Loucy (cell line): ENCODE data around the gene DLGAP1.

Source experiments
- H2AFZ ChIP-seq: fragments of 200-600 bp; sonication (generic); 2 replicates; pipeline ENCODE4 v1.6.0; 2016; ENCODE audit warnings: antibody characterized with exemption, mild to moderate bottlenecking, low read length, moderate library complexity
- H3F3A ChIP-seq: fragments of 200-600 bp; 2 replicates; pipeline ENCODE4 v1.6.0; 2016; ENCODE audit warnings: antibody characterized with exemption, low read depth, mild to moderate bottlenecking
- H3K27me3 ChIP-seq: fragments of 200-600 bp; sonication (generic); 2 replicates; pipeline ENCODE4 v1.6.1; 2014; ENCODE audit warnings: low read length, mild to moderate bottlenecking; ENCODE audit not compliant: insufficient read depth, poor library complexity, severe bottlenecking
- H3K36me3 ChIP-seq: fragments of 200-600 bp; sonication (generic); 2 replicates; pipeline ENCODE4 v1.6.1; 2016; ENCODE audit warnings: low read length; ENCODE audit not compliant: insufficient read depth
- H3K4me1 ChIP-seq: fragments of 200-600 bp; sonication (generic); 2 replicates; pipeline ENCODE4 v1.5.1; 2014; ENCODE audit warnings: low read length, mild to moderate bottlenecking; ENCODE audit not compliant: insufficient read depth, poor library complexity, severe bottlenecking
- H3K4me2 ChIP-seq: fragments of 200-600 bp; sonication (generic); 2 replicates; pipeline ENCODE4 v1.6.0; 2014; ENCODE audit warnings: antibody characterized with exemption, low read length, low read depth, mild to moderate bottlenecking; ENCODE audit not compliant: poor library complexity, severe bottlenecking
- H3K4me3 ChIP-seq: fragments of 200-600 bp; sonication (generic); 2 replicates; pipeline ENCODE4 v1.5.1; 2014; ENCODE audit warnings: low read length, mild to moderate bottlenecking, mixed read lengths; ENCODE audit not compliant: poor library complexity, severe bottlenecking
- H3K79me2 ChIP-seq: fragments of 200-600 bp; sonication (generic); 2 replicates; pipeline ENCODE4 v1.6.1; 2014; ENCODE audit warnings: low read length; ENCODE audit not compliant: insufficient read depth
- H3K9ac ChIP-seq: fragments of 200-600 bp; sonication (generic); 2 replicates; pipeline ENCODE4 v1.6.0; 2014; ENCODE audit warnings: mild to moderate bottlenecking, low read depth, low read length, moderate library complexity; ENCODE audit not compliant: poor library complexity, severe bottlenecking
- H3K9me2 ChIP-seq: fragments of 200-600 bp; sonication (generic); replicated peaks from 2 replicates; pipeline ENCODE4 v1.6.1; 2016; ENCODE audit warnings: low read depth, low read length, mixed read lengths
- H3K9me3 ChIP-seq: fragments of 200-600 bp; sonication (generic); 2 replicates; pipeline ENCODE4 v1.6.1; 2014; ENCODE audit warnings: mild to moderate bottlenecking, antibody characterized with exemption, low read length, low read depth; ENCODE audit not compliant: insufficient read depth
- H4K20me1 ChIP-seq: fragments of 200-600 bp; sonication (generic); 2 replicates; pipeline ENCODE4 v1.6.0; 2014; ENCODE audit warnings: antibody characterized with exemption, low read length, mild to moderate bottlenecking; ENCODE audit not compliant: insufficient read depth, poor library complexity, severe bottlenecking
- EZH2phosphoT487 ChIP-seq: fragments of 200-600 bp; IDR thresholded peaks from 2 replicates; pipeline ENCODE4 v1.6.1; 2018; ENCODE audit warnings: antibody characterized with exemption, mild to moderate bottlenecking, moderate library complexity, borderline replicate concordance
- TF ChIP-seq, protein P1 (sequence below): fragments of 200-600 bp; sonication (generic); conservative IDR thresholded peaks from 2 replicates; pipeline ENCODE4 v1.5.1; 2014; ENCODE audit warnings: mild to moderate bottlenecking, antibody characterized with exemption, low read length

The DLGAP1 gene

DNA sequence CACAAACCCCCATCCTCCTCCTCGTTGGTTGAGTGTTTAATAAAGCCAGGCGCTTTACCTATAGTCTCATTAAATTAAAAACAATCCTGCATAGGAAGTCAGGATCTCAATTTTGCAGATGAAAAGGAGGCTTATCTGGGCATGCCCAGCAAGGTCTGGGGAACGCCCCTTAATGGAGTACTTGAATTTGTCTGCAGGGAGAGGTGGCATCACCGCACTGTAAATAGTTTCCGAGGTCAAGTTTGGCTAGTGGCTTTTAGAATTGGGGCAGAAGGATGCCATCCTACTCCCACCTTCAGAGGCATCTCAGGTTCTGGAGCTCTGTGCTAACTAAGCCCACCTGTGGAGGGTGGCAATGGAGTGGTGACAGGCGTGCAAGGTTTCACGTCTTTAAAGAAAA lies 855.9 kb downstream of the DLGAP1 start:
- H3K79me2 ChIP-seq: no peaks in the 10 kb centered on the region
- TF ChIP-seq, protein P1, sequence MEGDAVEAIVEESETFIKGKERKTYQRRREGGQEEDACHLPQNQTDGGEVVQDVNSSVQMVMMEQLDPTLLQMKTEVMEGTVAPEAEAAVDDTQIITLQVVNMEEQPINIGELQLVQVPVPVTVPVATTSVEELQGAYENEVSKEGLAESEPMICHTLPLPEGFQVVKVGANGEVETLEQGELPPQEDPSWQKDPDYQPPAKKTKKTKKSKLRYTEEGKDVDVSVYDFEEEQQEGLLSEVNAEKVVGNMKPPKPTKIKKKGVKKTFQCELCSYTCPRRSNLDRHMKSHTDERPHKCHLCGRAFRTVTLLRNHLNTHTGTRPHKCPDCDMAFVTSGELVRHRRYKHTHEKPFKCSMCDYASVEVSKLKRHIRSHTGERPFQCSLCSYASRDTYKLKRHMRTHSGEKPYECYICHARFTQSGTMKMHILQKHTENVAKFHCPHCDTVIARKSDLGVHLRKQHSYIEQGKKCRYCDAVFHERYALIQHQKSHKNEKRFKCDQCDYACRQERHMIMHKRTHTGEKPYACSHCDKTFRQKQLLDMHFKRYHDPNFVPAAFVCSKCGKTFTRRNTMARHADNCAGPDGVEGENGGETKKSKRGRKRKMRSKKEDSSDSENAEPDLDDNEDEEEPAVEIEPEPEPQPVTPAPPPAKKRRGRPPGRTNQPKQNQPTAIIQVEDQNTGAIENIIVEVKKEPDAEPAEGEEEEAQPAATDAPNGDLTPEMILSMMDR: no peak
- no peak for TF ChIP-seq EZH2phosphoT487
- no peaks in the 10 kb centered on the region for H3K9me3 ChIP-seq
- H3K9ac ChIP-seq: no peak overlapping the region
- H3K27me3 ChIP-seq: no peaks in the 10 kb centered on the region
- H3K4me3 ChIP-seq: no peak overlapping the region
- no peaks in the 10 kb centered on the region for H3K9me2 ChIP-seq
- H2AFZ ChIP-seq: no peak overlapping the region
- no peaks in the 10 kb centered on the region for H3K36me3 ChIP-seq
- peaks cover 47% of the 10 kb centered on the region for H3K4me1 ChIP-seq
- 0 out of 2 replicates have a peak, but pooled peaks cover 4% of the 10 kb centered on the region for H3F3A ChIP-seq
- H3K4me2 ChIP-seq: no peak overlapping the region
- no peaks in the 10 kb centered on the region for H4K20me1 ChIP-seq

DNA sequence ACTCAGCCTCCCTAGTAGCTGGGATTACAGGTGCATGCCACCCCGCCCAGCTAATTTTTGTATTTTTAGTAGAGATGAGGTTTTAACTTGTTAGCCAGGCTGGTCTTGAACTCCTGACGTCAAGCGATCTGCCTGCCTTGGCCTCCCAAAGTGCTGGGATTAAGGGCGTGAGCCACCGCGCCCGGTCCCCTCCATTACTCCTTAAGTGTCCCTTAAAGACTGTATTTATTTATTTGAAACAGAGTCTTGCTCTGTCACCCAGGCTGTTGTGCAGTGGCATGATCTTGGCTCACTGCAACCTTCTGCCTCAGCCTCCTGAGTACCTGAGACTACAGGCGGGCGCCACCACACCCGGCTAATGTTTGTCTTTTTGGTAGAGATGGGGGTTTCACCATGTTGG lies 856.5 kb downstream of the DLGAP1 start:
- Histone ChIP-seq H3K4me2 (no peak overlapping the region), H3F3A (peaks cover 7% of the 10 kb centered on the region; the same call in 1 of the 2 replicates), H3K9me2 (no peaks in the 10 kb centered on the region), H3K27me3 (no peaks in the 10 kb centered on the region), H3K4me1 (peaks cover 43% of the 10 kb centered on the region), H3K9me3 (no peaks in the 10 kb centered on the region), H4K20me1 (no peaks in the 10 kb centered on the region), H3K79me2 (no peaks in the 10 kb centered on the region), H3K9ac (no peak overlapping the region), H3K36me3 (no peaks in the 10 kb centered on the region), H2AFZ (no peak overlapping the region), H3K4me3 (no peak overlapping the region)
- no peak for TF ChIP-seq EZH2phosphoT487
- TF ChIP-seq, protein P1: no peak

DNA sequence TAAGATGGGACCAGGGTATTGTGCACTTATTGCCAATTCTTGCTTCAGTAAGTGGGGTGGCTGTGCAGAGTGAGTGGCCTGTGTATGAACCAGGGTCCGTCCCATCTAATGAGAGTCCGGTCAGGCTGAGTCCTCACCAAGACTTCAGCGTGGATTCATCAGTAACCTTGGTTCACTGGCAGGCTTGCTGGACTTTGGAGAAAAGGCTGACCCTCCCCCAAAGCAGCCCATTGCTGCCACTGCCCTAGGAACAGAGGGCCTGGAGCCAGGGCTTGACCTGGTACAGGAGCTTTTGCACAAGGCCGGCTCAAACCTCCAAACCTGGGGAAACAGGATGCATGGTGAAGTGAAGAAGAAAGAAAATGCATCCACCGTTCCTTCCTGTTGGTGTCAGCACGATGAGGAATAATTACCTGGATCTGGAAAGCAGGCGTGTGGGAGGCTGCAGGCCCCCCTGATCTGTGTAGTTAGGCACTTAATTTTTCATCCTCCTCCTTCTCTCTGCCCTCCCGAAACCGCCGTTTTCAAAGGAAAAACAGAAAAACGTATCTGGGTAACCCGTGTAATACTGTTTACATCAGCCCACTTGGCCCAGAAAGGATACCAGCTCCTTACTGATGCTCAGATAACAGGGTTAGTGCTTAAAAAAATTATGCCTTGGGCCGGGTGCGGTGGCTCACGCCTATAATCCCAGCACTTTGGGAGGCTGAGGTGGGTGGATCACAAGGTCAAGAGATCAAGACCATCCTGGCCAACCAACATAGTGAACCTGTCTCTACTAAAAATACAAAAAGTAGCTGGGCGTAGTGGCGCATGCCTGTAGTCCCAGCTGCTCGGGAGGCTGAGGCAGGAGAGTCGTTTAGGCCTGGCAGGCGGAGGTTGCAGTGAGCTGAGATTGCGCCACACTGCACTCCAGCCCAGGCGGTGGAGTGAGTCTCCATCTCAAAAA lies 857.4 kb downstream of the DLGAP1 start:
- H3K79me2 ChIP-seq: no peaks in the 10 kb centered on the region
- peaks cover 43% of the 10 kb centered on the region for H3K4me1 ChIP-seq

More for the DNA sequence above, 857.4 kb downstream of the DLGAP1 start:
- H3K9me3 ChIP-seq: no peaks in the 10 kb centered on the region
- no peak overlapping the region for H3K9ac ChIP-seq
- no peaks in the 10 kb centered on the region for H3K9me2 ChIP-seq
- H3K36me3 ChIP-seq: no peaks in the 10 kb centered on the region
- H3F3A ChIP-seq: peaks cover 6% of the 10 kb centered on the region; the same call in 1 of the 2 replicates
- TF ChIP-seq, protein P1: no peak
- no peak for TF ChIP-seq EZH2phosphoT487
- no peaks in the 10 kb centered on the region for H4K20me1 ChIP-seq
- no peak overlapping the region for H2AFZ ChIP-seq
- H3K4me3 ChIP-seq: no peak overlapping the region
- H3K4me2 ChIP-seq: peak overlapping the region; percentile 5
- H3K27me3 ChIP-seq: no peaks in the 10 kb centered on the region
